ENCODE measurements around the gene CARM1.

CARM1 gene

GRCh38 chr19:10907925-10908324, 36.6 kb downstream of the CARM1 start:
- no peak for DNase-seq (ENCODE audit: low read depth, low spot score)

- DNase-seq (ENCODE audit: low read depth, low spot score): no peak
Measured at GRCh38 chr19:10908380-10908960, 37.1 kb downstream of the CARM1 start.

- no peak for DNase-seq (ENCODE audit: low read depth, low spot score)
Measured at GRCh38 chr19:10911579-10912363, 40.4 kb downstream of the CARM1 start.

GRCh38 chr19:10912619-10913018, 41.3 kb downstream of the CARM1 start:
- no peak for DNase-seq (ENCODE audit: low read depth, low spot score)

- no peak for DNase-seq (ENCODE audit: low read depth, low spot score)
Measured at GRCh38 chr19:10913716-10914340, 42.5 kb downstream of the CARM1 start.

GRCh38 chr19:10915130-10916091, 44.1 kb downstream of the CARM1 start:
- no peak for DNase-seq (ENCODE audit: low read depth, low spot score)

GRCh38 chr19:10916602-10917001, 45.2 kb downstream of the CARM1 start:
- no peak for DNase-seq (ENCODE audit: low read depth, low spot score)

- no peak for DNase-seq (ENCODE audit: low read depth, low spot score)
Measured at GRCh38 chr19:10918359-10918758, 47.0 kb downstream of the CARM1 start.

- DNase-seq (ENCODE audit: low read depth, low spot score): no peak
Measured at GRCh38 chr19:10919352-10920287, 48.3 kb downstream of the CARM1 start.

- no peak for DNase-seq (ENCODE audit: low read depth, low spot score)
Measured at GRCh38 chr19:10920288-10920655, 48.9 kb downstream of the CARM1 start.

GRCh38 chr19:10920781-10921180, 49.4 kb downstream of the CARM1 start:
- no peak for DNase-seq (ENCODE audit: low read depth, low spot score)

GRCh38 chr19:10921199-10921909, 50.0 kb downstream of the CARM1 start:
- DNase-seq (ENCODE audit: low read depth, low spot score): no peak

GRCh38 chr19:10921910-10922637, 50.7 kb downstream of the CARM1 start:
- DNase-seq (ENCODE audit: low read depth, low spot score): no peak

- DNase-seq (ENCODE audit: low read depth, low spot score): no peak
Measured at GRCh38 chr19:10922638-10923014, 51.3 kb downstream of the CARM1 start.

GRCh38 chr19:10923260-10924112, 52.1 kb downstream of the CARM1 start:
- no peak for DNase-seq (ENCODE audit: low read depth, low spot score)

GRCh38 chr19:10924597-10924996, 53.2 kb downstream of the CARM1 start:
- DNase-seq (ENCODE audit: low read depth, low spot score): no peak

GRCh38 chr19:10927730-10928562, 56.6 kb downstream of the CARM1 start:
- DNase-seq (ENCODE audit: low read depth, low spot score): no peak
